Inflammatory macrophage (primary cell): ENCODE data around the gene RNU6-1.

Experiments used
- DNase-seq, 2 donors: peaks; one replicate each; pipeline ENCODE4 v3.0.0-alpha.2; 2020 to 2022

Gene RNU6-1

DNA sequence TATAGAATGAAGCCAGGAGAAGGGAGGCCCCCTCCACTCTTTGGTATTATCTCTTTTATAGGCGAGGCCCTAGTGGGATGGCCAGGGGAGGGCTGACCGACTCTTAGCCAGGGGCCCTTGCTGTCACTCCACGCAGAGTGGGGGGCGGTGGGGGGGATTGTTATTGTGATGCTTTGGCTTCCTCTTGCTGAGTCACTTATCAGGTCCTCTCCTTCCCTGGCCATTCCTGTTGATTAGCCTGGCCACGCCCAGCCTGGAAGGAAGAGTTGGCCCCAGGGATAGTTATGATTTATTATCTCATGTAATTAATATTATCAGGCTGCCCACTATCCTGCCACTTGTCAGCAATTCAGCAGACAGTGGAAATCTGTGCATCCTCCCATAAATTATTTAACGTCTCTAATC lies 40.0 kb downstream of the RNU6-1 start:
- DNase-seq = no peak

DNA sequence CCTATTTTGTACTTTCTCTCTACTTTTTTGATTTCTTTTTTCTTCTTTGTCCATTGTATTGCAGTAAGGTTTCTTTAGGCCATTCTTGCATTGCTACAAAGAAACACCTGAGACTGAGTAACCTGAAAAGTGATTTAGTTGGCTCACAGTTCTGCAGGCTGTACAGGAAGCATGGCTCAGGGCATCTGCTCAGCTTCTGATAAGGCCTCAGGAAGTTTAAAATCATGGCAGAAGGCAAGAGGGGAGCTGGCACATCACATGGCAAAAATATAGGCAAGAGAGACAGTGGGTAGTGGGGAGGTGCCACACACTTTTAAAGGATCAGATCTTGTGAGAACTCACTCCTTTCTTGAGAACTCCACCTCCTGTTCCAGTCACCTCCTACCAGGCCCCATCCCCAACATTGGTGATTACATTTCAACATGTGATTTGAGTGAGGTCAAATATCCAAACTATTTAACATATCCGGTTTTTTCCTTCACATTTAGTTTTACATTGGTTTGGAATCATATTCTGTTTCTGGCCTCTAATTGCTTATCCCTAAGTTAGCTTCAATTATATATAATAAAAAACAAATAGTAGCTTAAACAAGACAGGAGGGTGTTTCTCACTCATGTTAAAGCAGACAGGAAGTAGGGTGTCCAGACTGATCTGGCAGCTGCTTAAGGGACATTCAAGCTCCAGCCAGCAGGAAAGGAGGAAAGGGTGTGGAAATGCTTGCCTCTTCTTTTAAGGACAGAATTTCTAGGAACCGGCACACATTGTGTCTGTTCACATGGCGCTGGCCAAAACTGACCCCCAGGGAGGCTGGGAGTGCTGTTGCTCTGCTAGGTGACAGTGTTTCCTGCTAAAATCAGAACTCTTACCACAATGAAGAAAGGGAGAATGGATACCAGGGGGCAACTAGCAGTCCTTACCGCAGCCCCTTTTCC lies 43.4 kb downstream of the RNU6-1 start:
- DNase-seq = no peak

DNA sequence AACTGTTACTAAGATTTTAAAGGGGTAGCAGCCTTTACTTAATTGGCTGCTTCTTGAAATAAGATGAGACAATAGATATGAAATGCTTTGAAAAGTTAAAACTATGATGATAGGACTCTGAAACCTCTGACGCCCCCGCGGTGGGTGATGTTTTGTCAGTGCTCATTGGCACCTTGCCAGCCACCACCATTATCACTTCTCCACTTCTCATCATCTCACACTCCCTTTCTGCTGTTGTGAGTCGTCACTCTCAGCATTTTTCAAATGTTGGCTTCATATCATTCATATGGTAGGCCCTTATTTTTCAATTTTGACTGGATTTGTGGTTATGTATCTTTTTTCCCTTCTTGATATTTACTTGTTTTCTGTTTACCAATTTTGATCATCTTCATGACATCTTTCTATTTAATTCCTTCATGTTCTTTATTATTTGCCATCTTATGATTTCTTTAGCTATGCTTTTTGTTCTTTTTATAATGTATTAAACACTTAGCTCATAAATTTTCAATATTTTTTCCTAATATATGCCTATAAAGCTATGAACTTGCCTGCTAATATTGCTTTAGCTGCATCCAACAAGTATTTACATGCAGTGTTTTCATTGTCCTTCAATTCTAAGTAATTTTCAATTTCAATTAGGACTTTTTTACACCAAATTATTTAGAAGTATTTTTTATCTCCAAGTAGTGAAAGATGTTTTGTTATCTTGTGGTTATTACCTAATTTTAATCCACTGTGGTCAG lies 44.8 kb downstream of the RNU6-1 start:
- DNase-seq = no peak

DNA sequence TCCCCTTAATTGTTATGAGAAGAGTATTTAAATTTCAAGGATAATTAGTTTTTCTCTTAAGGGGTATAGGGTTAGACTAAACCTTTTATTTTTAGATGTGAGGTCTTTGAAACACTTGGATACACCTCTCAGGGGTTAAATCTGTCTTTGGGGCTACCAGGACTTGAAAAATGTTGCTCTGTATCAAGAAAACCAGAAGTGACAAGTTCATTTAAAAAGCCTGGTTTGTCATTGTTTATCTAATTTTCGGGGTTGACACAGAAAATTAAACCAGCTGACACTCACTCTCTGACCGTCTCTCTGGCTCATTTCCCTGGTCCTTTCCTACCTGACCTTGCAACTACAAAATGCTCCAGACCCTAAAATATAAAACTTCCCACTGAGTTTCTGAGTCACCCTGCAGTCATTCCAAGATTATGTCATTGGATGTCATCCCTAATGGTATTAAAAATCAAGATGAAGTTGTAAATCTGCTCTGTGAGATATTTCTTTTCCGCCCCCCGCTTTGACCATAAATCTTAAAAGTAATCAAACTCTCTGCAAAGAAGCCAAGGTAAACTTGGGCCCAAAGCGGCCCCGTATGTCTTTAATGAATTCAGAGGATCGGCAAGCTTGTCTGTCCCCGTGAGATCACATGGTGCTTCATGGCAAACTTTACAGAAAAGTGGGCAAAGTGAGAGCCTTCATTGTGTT lies 47.4 kb downstream of the RNU6-1 start:
- DNase-seq = no peak

DNA sequence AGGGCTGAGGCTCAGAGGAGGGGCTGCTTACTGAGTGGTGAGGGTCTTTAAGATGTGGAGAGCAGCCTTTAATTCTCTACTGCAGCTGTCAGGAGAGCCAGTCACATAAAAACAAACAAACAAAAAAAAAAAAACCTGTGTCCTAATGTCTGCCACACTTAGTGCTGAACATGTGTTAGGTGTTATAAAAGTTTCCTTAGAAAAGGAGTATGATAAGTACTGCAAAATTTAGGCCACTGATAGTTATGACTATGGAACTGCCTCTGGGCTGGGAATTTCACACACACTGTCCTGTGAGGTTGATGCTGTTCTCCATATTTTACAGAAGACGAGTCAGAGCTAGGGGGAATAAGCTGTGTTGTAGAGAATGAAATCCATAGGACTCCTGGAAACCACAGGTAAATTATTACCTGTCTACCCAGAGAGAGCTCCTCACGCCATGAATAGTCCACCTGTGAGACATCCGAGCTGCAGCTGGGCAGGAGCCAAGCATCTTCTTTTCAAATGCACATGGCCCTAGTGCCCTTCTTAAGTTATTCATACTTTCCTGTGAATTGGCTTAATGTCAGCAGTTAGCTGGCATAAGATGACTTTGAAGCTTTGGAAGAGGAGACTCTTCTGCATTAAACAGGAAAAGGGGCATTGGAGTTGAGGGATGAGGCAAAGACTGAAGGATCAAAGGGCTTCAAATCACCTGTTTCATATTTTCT lies 49.1 kb downstream of the RNU6-1 start:
- no peak for DNase-seq
